Sigmoid colon (tissue), 7 donors: ENCODE results near the gene TLDC2. TPM values are rescaled to one million over a fixed set of nuclear protein-coding genes. Genes with fewer than 3 reads are reported as not detected.

Source experiments
- DNase-seq: peaks from one replicate; pipeline ENCODE4 v3.0.0-alpha.2; 2019
- H3K27ac ChIP-seq, 4 donors: fragments of 200-600 bp; sonication (generic); one replicate each; pipeline ENCODE4 v1.5.1; 2016 to 2019; ENCODE audit warnings: mild to moderate bottlenecking in 1 of 4
- H3K27me3 ChIP-seq, 3 donors: fragments of 200-600 bp; sonication (generic); one replicate each; pipeline ENCODE4 v1.5.1; 2019; ENCODE audit warnings: mild to moderate bottlenecking in 1 of 3
- H3K36me3 ChIP-seq, 4 donors: fragments of 200-600 bp; sonication (generic); one replicate each; pipeline ENCODE4 v1.5.1; 2016 to 2019
- H3K4me1 ChIP-seq, 4 donors: fragments of 200-600 bp; sonication (generic); one replicate each; pipeline ENCODE4 v1.5.1; 2017 to 2019
- H3K4me3 ChIP-seq, 4 donors: fragments of 200-600 bp; sonication (generic); one replicate each; pipeline ENCODE4 v1.5.1; 2017 to 2019; ENCODE audit warnings: mild to moderate bottlenecking in 2 of 4, moderate library complexity in 1 of 4
- H3K9me3 ChIP-seq, 4 donors: fragments of 200-600 bp in 3 of 4; sonication (generic) in 3 of 4; one replicate each; pipeline versions ENCODE4 v1.5.1 to v1.6.1; 2013 to 2019
- EP300 ChIP-seq, 4 donors: sonication (generic); formaldehyde crosslinking; IDR thresholded peaks; one replicate each; pipeline ENCODE4 v1.6.1; 2017; ENCODE audit warnings: antibody characterized with exemption in 4 of 4
- POLR2A ChIP-seq, 2 donors: fragments of 450-650 bp; IDR thresholded peaks; one replicate each; pipeline ENCODE4 v1.6.1; 2016; ENCODE audit warnings: antibody characterized with exemption in 2 of 2, mild to moderate bottlenecking in 2 of 2, moderate library complexity in 2 of 2
- POLR2AphosphoS5 ChIP-seq, 4 donors: sonication (generic); formaldehyde crosslinking; IDR thresholded peaks; one replicate each; pipeline ENCODE4 v1.6.1; 2017; ENCODE audit warnings: antibody characterized with exemption in 4 of 4
- WGBS, 2 donors: extraction: QIAGEN DNeasy Blood & Tissue Kit; methylation state at CpG; one replicate each; pipeline ENCODE4 v1.1.7; 2013; 5-methylcytosine and 5-hydroxymethylcytosine counted together
- intact Hi-C: fragments of 100-400 bp; cut with DNase I; formaldehyde crosslinking; loops from one replicate; pipeline ENCODE4 v1.15.1; 2023
- polyA plus RNA-seq, 3 donors: library from polyadenylated mRNA; stranded (reverse); fragments of 200-250 nt; gene quantifications; one replicate each; pipeline ENCODE4 v1.2.3, GENCODE V29; 2013
- total RNA-seq, 4 donors: library from RNA; depleted of rRNA; stranded (reverse); fragments of >200 nt; gene quantifications; one replicate each; pipeline ENCODE4 v1.1.0, GENCODE V29; 2016
- TF ChIP-seq, protein P1 (sequence below), 4 experiments: fragments of 450-650 bp in 3 of 4; fragments of 200-600 bp in 1 of 4; IDR thresholded peaks; one replicate each; pipeline ENCODE4 v1.5.1; 2016 to 2019; ENCODE audit warnings: antibody characterized with exemption in 4 of 4, mild to moderate bottlenecking in 3 of 4, moderate library complexity in 2 of 4
- donor health status: healthy with polysubstance abuse.
- donor health status: Bipolar disorder and iron deficiency.
- donor health status: healthy.

The TLDC2 gene
- total and polyA plus RNA-seq, 7 donors, result 0.36 to 25.8 (median 19.4) TPM; not detected in 3

DNA sequence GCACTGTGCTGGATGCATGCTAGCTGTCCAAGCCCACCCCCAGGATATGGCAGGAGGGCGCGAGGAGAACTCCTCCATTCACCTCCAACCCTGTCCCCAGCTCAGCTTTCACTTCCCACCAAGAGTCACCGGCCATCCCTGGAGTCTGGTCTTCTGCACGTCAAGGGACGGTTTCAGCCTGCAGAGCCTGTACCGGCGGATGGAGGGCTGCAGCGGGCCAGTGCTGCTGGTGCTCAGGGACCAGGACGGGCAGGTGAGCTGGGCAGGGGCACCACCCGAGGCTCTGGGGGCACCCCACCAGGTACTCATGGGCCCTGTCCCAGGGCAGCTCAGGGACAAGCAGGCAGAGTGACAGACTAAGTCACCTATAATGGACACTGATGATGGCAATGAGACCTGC lies 3.0 kb downstream of the TLDC2 start:
- DNase-seq, result no peak
- TF ChIP-seq EP300 (IDR thresholded peaks at IDR 0.05) (no peak), POLR2A (IDR thresholded peaks at IDR 0.05) (no peak), POLR2AphosphoS5 (IDR thresholded peaks at IDR 0.05) (no peak)
- TF ChIP-seq, protein P1, sequence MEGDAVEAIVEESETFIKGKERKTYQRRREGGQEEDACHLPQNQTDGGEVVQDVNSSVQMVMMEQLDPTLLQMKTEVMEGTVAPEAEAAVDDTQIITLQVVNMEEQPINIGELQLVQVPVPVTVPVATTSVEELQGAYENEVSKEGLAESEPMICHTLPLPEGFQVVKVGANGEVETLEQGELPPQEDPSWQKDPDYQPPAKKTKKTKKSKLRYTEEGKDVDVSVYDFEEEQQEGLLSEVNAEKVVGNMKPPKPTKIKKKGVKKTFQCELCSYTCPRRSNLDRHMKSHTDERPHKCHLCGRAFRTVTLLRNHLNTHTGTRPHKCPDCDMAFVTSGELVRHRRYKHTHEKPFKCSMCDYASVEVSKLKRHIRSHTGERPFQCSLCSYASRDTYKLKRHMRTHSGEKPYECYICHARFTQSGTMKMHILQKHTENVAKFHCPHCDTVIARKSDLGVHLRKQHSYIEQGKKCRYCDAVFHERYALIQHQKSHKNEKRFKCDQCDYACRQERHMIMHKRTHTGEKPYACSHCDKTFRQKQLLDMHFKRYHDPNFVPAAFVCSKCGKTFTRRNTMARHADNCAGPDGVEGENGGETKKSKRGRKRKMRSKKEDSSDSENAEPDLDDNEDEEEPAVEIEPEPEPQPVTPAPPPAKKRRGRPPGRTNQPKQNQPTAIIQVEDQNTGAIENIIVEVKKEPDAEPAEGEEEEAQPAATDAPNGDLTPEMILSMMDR (IDR thresholded peaks at IDR 0.05), result no peak
- Histone ChIP-seq H3K27ac (no peak overlapping the region), H3K4me3 (no peak overlapping the region), H3K4me1 (no peaks in the 10 kb centered on the region), H3K36me3 (no peaks in the 10 kb centered on the region), H3K27me3 (no peaks in the 10 kb centered on the region), H3K9me3 (no peaks in the 10 kb centered on the region)
- WGBS, 2 donors, result 89% methylated on average over 10 of the region's 10 CpGs
- intact Hi-C loops, result no loop called here

DNA sequence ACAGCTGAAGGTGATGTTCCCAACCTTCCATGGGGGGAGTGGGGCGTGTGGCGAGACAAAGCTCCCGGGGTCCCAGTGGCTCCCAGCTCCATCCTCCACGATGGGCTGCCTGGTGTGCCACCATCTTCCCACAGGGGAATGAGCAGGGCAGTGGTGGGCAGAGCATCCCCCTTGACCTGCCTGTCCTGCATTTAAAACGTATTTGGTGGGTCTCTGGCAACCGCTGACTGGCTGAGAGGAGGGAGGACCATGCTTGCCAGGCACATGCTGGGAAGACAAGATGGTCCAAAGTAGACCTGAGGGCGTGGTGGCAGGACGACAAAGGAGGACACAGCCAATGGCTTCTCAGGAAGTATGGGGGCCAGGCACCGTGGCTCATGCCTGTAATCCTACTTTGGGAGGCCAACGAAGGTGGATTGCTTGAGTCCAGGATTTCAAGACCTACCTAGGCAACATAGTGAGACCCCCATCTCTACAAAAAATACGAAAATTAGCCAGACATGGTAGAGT lies 4.9 kb downstream of the TLDC2 start:
- TF ChIP-seq POLR2AphosphoS5 (IDR thresholded peaks at IDR 0.05) (no peak), EP300 (IDR thresholded peaks at IDR 0.05) (no peak), POLR2A (IDR thresholded peaks at IDR 0.05) (no peak)
- TF ChIP-seq, protein P1 (IDR thresholded peaks at IDR 0.05), result no peak
- no peaks in the 10 kb centered on the region for H3K36me3 ChIP-seq
- no peaks in the 10 kb centered on the region for H3K27me3 ChIP-seq
- no peaks in the 10 kb centered on the region for H3K9me3 ChIP-seq
- no peak for DNase-seq
- intact Hi-C loops, result no loop called here
- WGBS, 2 donors, result 91 to 95% methylated on average over 11 of the region's 11 CpGs
- no peak overlapping the region for H3K27ac ChIP-seq
- no peak overlapping the region for H3K4me3 ChIP-seq
- H3K4me1 ChIP-seq, result no peaks in the 10 kb centered on the region

DNA sequence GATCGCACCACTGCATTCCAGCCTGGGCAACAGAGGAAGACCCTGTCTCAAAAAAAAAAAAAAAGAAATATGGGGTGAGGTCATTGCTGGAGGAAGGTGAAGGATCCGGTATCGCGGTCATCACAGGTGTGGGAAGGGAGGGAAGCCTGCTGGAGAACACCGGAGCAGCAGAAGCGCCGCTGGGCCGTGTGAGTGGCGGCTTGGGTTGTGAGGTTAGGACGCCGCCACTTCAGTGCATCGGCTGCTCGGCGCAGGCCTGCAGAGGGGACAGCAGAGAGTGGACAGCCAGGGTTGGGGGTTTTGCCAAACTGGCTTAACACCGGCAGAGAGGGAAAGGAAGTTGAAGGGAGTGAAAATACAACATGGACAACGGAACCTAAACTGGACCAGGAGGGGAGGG lies 5.4 kb downstream of the TLDC2 start:
- H3K27me3 ChIP-seq, result no peaks in the 10 kb centered on the region
- WGBS, 2 donors, result 93 to 94% methylated on average over 16 of the region's 16 CpGs
- DNase-seq, result no peak
- no peak overlapping the region for H3K4me3 ChIP-seq
- TF ChIP-seq, protein P1 (IDR thresholded peaks at IDR 0.05), result no peak
- TF ChIP-seq EP300 (IDR thresholded peaks at IDR 0.05) (no peak), POLR2A (IDR thresholded peaks at IDR 0.05) (no peak), POLR2AphosphoS5 (IDR thresholded peaks at IDR 0.05) (no peak)
- H3K4me1 ChIP-seq, result no peaks in the 10 kb centered on the region
- intact Hi-C loops, result no loop called here
- no peak overlapping the region for H3K27ac ChIP-seq
- H3K36me3 ChIP-seq, result no peaks in the 10 kb centered on the region
- H3K9me3 ChIP-seq, result no peaks in the 10 kb centered on the region

DNA sequence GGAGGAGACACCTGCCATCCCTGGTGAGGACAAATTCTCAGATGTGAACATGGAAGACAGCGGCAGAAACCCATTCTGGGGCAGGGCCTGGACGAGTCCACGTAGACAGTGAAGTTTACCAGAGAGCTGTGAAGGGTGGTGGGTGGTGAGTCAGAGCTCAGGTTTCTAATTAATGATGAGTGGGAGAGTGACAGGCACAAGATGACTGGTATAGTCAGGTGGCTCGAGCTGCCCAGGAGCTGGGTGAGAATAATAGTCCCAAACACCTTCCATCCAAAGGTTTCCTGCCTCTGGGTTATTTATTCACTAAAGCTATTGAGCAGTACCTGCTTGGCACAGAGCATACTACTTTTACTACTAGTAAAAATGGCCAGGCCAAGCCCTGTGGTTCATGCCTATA lies 6.0 kb downstream of the TLDC2 start:
- TF ChIP-seq EP300 (IDR thresholded peaks at IDR 0.05), result no peak
- TF ChIP-seq, protein P1 (IDR thresholded peaks at IDR 0.05), result no peak
- TF ChIP-seq POLR2AphosphoS5 (IDR thresholded peaks at IDR 0.05), result no peak
- no peak for TF ChIP-seq POLR2A (IDR thresholded peaks at IDR 0.05)

DNA sequence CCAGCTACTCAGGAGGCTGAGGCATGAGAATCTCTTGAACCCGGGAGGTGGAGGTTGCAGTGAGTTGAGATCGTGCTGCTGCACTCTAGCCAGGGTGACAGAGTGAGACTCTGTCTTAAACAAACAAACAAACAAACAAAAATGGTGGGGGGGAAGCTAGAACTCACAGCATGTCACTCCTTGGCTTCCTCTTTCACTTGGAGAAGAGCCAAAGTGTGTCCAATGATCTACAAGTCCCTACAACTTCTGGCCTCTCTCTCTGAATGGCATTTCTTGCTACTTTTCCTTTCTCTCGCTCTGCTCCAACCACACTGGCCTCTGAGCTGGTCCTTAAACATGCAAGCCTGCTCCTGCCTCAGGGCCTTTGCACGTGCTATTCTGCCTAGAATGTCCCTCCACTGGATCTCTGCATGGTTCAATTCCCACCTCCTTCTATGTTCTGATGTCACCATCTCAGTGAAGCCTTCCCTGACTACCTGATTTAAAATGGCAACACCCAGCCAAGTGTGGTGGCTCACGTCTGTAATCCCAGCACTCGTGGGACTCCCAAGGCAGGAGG lies 8.1 kb downstream of the TLDC2 start:
- H3K36me3 ChIP-seq, result peaks cover 0 to 2% (median under 1%) of the 10 kb centered on the region in 4 donors
- intact Hi-C loops, result no loop called here
- WGBS, 2 donors, result 77 to 86% methylated on average over 6 of the region's 6 CpGs
- no peak overlapping the region for H3K4me3 ChIP-seq
- H3K27me3 ChIP-seq, result no peaks in the 10 kb centered on the region
- peaks cover 0 to 12% (median 7%) of the 10 kb centered on the region in 4 donors for H3K4me1 ChIP-seq
- no peak overlapping the region for H3K27ac ChIP-seq
- H3K9me3 ChIP-seq, result no peaks in the 10 kb centered on the region
- no peak for DNase-seq
- TF ChIP-seq EP300 (IDR thresholded peaks at IDR 0.05) (no peak), POLR2A (IDR thresholded peaks at IDR 0.05) (no peak), POLR2AphosphoS5 (IDR thresholded peaks at IDR 0.05) (no peak)
- TF ChIP-seq, protein P1 (IDR thresholded peaks at IDR 0.05), result no peak

More for the DNA sequence above, 6.0 kb downstream of the TLDC2 start:
- intact Hi-C loops, result no loop called here
- DNase-seq, result no peak
- Histone ChIP-seq H3K4me3 (no peak overlapping the region), H3K4me1 (peaks cover 0 to 4% (median 3%) of the 10 kb centered on the region in 4 donors), H3K36me3 (no peaks in the 10 kb centered on the region), H3K27ac (no peak overlapping the region), H3K9me3 (no peaks in the 10 kb centered on the region), H3K27me3 (no peaks in the 10 kb centered on the region)
- WGBS, 2 donors, result 23 to 58% methylated on average over 4 of the region's 4 CpGs
